SU-DHL-6 (cell line): ENCODE results near the gene HBE1.

Source experiments
- H2AFZ ChIP-seq: fragments of 200-600 bp; sonication (generic); 2 replicates; pipeline ENCODE4 v1.6.1; 2014; ENCODE audit warnings: low read depth, mild to moderate bottlenecking, moderate library complexity, mixed read lengths, antibody characterized with exemption, low read length; ENCODE audit not compliant: severe bottlenecking
- H3F3A ChIP-seq: fragments of 200-600 bp; shearing (Covaris generic); 2 replicates; pipeline ENCODE4 v1.6.0; 2016; ENCODE audit warnings: antibody characterized with exemption, mild to moderate bottlenecking; ENCODE audit not compliant: insufficient read depth
- H3K27ac ChIP-seq: fragments of 200-600 bp; sonication (generic); 2 replicates; pipeline ENCODE4 v1.5.1; 2016; ENCODE audit warnings: low read depth, mild to moderate bottlenecking, low read length, moderate library complexity, mixed read lengths
- H3K27me3 ChIP-seq: fragments of 200-600 bp; sonication (generic), shearing (Covaris generic); 2 replicates; pipeline ENCODE4 v1.6.0; 2014; ENCODE audit warnings: mild to moderate bottlenecking, low read length
- H3K36me3 ChIP-seq: fragments of 200-600 bp; sonication (generic); 2 replicates; pipeline ENCODE4 v1.6.1; 2014; ENCODE audit warnings: mild to moderate bottlenecking, low read length, mixed read lengths
- H3K4me2 ChIP-seq: fragments of 300-600, 200-600 bp; shearing (Covaris generic), sonication (generic); 2 replicates; pipeline ENCODE4 v1.6.0; 2014; ENCODE audit warnings: low read length, low read depth, mild to moderate bottlenecking; ENCODE audit not compliant: poor library complexity, severe bottlenecking
- H3K4me3 ChIP-seq: fragments of 200-600 bp; sonication (generic); 2 replicates; pipeline ENCODE4 v1.5.1; 2014; ENCODE audit warnings: antibody characterized with exemption, low read length, mild to moderate bottlenecking, mixed read lengths; ENCODE audit not compliant: insufficient read depth, poor library complexity, severe bottlenecking
- H3K79me2 ChIP-seq: fragments of 200-600 bp; sonication (generic); 2 replicates; pipeline ENCODE4 v1.6.1; 2014; ENCODE audit warnings: mild to moderate bottlenecking, low read length, moderate library complexity; ENCODE audit not compliant: insufficient read depth
- H3K9ac ChIP-seq: fragments of 200-600 bp; sonication (generic); 2 replicates; pipeline ENCODE4 v1.7.0; 2014; ENCODE audit warnings: mild to moderate bottlenecking, low read length
- H3K9me2 ChIP-seq: fragments of 200-600 bp; sonication (generic); replicated peaks from 2 replicates; pipeline ENCODE4 v1.6.1; 2014; ENCODE audit warnings: low read length; ENCODE audit not compliant: insufficient read depth
- H3K9me3 ChIP-seq: fragments of 200-600 bp; sonication (generic); 2 replicates; pipeline ENCODE4 v1.6.1; 2014; ENCODE audit warnings: low read length, mixed read lengths; ENCODE audit not compliant: insufficient read depth
- H4K20me1 ChIP-seq: fragments of 200-600 bp; sonication (generic); 2 replicates; pipeline ENCODE4 v1.6.1; 2014; ENCODE audit warnings: low read depth, mild to moderate bottlenecking, antibody characterized with exemption, low read length, moderate library complexity, mixed read lengths
- EZH2phosphoT487 ChIP-seq: fragments of 200-600 bp; sonication (generic), shearing (Covaris generic); conservative IDR thresholded peaks from 2 replicates; pipeline ENCODE4 v1.6.1; 2018; ENCODE audit warnings: mild to moderate bottlenecking, antibody characterized with exemption, low read length, moderate library complexity, mixed read lengths
- TF ChIP-seq, protein P1 (sequence below): fragments of 200-600 bp; sonication (generic); IDR thresholded peaks from one replicate; pipeline ENCODE4 v1.5.1; 2017; ENCODE audit warnings: antibody characterized with exemption, mild to moderate bottlenecking, low read length, moderate library complexity; ENCODE audit not compliant: insufficient read depth, poor library complexity, severe bottlenecking

The HBE1 gene

GRCh38 chr11:5289696-5290095 is 20.0 kb upstream of the HBE1 start:
- Histone ChIP-seq H2AFZ (no peak overlapping the region), H3K27me3 (no peaks in the 10 kb centered on the region), H3K4me2 (no peak overlapping the region)

GRCh38 chr11:5288906-5289550 is 19.3 kb upstream of the HBE1 start:
- Histone ChIP-seq H3K9ac (no peak overlapping the region), H4K20me1 (no peaks in the 10 kb centered on the region), H3K9me3 (no peaks in the 10 kb centered on the region), H3K79me2 (no peaks in the 10 kb centered on the region), H3K4me2 (no peak overlapping the region), H3K27ac (no peak overlapping the region), H3K9me2 (no peaks in the 10 kb centered on the region), H2AFZ (no peak overlapping the region), H3K36me3 (no peaks in the 10 kb centered on the region), H3K4me3 (no peak overlapping the region), H3F3A (no peaks in the 10 kb centered on the region), H3K27me3 (no peaks in the 10 kb centered on the region)
- TF ChIP-seq EZH2phosphoT487 = no peak
- TF ChIP-seq, protein P1, sequence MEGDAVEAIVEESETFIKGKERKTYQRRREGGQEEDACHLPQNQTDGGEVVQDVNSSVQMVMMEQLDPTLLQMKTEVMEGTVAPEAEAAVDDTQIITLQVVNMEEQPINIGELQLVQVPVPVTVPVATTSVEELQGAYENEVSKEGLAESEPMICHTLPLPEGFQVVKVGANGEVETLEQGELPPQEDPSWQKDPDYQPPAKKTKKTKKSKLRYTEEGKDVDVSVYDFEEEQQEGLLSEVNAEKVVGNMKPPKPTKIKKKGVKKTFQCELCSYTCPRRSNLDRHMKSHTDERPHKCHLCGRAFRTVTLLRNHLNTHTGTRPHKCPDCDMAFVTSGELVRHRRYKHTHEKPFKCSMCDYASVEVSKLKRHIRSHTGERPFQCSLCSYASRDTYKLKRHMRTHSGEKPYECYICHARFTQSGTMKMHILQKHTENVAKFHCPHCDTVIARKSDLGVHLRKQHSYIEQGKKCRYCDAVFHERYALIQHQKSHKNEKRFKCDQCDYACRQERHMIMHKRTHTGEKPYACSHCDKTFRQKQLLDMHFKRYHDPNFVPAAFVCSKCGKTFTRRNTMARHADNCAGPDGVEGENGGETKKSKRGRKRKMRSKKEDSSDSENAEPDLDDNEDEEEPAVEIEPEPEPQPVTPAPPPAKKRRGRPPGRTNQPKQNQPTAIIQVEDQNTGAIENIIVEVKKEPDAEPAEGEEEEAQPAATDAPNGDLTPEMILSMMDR = no peak

More at GRCh38 chr11:5289696-5290095, 20.0 kb upstream of the HBE1 start:
- no peaks in the 10 kb centered on the region for H3K9me3 ChIP-seq
- H3K9me2 ChIP-seq = no peaks in the 10 kb centered on the region
- H3K4me3 ChIP-seq = no peak overlapping the region
- H3K9ac ChIP-seq = no peak overlapping the region
- TF ChIP-seq, protein P1 = no peak
- no peak for TF ChIP-seq EZH2phosphoT487
- no peaks in the 10 kb centered on the region for H4K20me1 ChIP-seq
- no peaks in the 10 kb centered on the region for H3K79me2 ChIP-seq
- H3K27ac ChIP-seq = no peak overlapping the region
- H3F3A ChIP-seq = no peaks in the 10 kb centered on the region
- no peaks in the 10 kb centered on the region for H3K36me3 ChIP-seq

DNA sequence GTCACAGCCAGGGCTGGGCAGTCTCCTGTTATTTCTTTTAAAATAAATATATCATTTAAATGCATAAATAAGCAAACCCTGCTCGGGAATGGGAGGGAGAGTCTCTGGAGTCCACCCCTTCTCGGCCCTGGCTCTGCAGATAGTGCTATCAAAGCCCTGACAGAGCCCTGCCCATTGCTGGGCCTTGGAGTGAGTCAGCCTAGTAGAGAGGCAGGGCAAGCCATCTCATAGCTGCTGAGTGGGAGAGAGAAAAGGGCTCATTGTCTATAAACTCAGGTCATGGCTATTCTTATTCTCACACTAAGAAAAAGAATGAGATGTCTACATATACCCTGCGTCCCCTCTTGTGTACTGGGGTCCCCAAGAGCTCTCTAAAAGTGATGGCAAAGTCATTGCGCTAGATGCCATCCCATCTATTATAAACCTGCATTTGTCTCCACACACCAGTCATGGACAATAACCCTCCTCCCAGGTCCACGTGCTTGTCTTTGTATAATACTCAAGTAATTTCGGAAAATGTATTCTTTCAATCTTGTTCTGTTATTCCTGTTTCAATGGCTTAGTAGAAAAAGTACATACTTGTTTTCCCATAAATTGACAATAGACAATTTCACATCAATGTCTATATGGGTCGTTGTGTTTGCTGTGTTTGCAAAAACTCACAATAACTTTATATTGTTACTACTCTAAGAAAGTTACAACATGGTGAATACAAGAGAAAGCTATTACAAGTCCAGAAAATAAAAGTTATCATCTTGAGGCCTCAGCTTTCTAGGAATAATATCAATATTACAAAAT is 18.6 kb upstream of the HBE1 start:
- no peak overlapping the region for H3K9ac ChIP-seq
- no peak overlapping the region for H3K4me3 ChIP-seq
- no peak overlapping the region for H3K27ac ChIP-seq
- H3K79me2 ChIP-seq = no peaks in the 10 kb centered on the region
- H3F3A ChIP-seq = no peaks in the 10 kb centered on the region
- H3K9me3 ChIP-seq = no peaks in the 10 kb centered on the region
- H3K4me2 ChIP-seq = no peak overlapping the region
- no peaks in the 10 kb centered on the region for H3K27me3 ChIP-seq
- H3K9me2 ChIP-seq = no peaks in the 10 kb centered on the region
- H3K36me3 ChIP-seq = no peaks in the 10 kb centered on the region
- no peaks in the 10 kb centered on the region for H4K20me1 ChIP-seq
- TF ChIP-seq EZH2phosphoT487 = no peak
- TF ChIP-seq, protein P1 = no peak
- no peak overlapping the region for H2AFZ ChIP-seq
